Left renal pelvis (tissue), 4 donors: ENCODE measurements around the gene H1-8. TPM values are rescaled to one million over a fixed set of nuclear protein-coding genes. Genes with fewer than 3 reads are reported as not detected.
"Not testable (repeated sequence)": the region's sequence is repeated elsewhere in the genome, so short reads cannot be mapped to it uniquely, and the experiment has no call there.

Experiments used
- DNase-seq, 4 donors: peaks; one replicate each; pipeline ENCODE4 v3.0.0-alpha.2; 2013; ENCODE audit warnings: low read depth in 4 of 4, low spot score in 3 of 4
- polyA plus RNA-seq, 4 donors: library from polyadenylated mRNA; unstranded; fragments of 120-200 nt; gene quantifications; one replicate each; pipeline ENCODE4 v1.2.1, GENCODE V29; 2013; ENCODE audit not compliant: insufficient read length in 4 of 4

H1-8 gene
- not detected for polyA plus RNA-seq

DNA sequence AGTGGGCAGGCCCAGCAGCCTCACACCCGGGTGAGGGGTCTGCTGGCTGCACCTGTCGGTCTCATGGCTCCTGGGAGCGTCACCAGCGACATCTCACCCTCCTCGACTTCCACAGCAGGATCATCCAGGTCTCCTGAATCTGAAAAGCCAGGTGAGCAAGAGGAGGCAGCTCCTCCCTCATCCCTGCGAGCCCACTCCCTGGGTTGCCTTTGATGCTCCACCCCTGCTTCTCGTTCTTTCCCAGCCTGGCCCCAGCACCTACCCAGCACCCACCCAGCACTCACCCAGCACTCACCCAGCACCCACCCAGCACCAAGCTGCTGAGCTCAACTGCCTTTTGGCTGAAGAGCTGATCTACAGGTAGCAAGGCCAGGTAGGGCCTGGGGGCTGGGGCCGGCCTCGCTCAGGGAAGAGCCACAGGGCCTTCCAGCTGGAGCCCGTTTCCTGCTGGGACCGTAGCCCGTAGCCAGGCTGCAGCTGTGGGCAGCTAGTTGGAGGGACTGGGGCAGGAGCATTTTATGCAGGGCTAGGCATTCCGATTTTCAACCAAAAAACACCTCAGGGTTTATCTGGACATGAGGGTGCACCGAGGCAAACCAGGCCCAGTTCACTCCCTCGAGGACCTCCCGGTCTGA, at the start of gene H1-8:
TSS of gene H1-8 (plus strand) at position 20 of the 635 bp plus-strand sequence. CDS start at position 64, 44 bp downstream.
- DNase-seq: no peak

GRCh38 chr3:129493206-129493605, 49.8 kb upstream of the H1-8 start:
- no peak for DNase-seq

DNA sequence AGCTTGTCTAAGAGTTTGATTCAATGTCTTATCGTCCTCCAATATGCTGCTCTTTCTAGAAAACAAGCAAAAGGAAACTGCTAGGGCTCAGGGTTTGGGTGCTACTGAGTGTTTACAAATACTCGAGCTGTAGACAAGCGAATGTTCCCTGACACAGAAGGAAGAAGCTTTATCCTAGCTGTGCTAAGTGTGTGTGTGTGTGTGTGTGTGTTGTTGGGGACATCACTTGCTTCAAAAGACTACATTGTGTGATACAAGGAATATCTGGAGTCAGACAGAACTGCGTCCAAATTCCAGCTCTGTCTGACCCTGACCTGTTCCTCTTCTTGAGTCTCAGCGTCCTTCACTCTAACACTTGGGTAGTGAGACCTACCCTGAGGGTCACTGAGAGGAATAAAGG, 48.5 kb upstream of the H1-8 start:
- DNase-seq: not testable (repeated sequence)

DNA sequence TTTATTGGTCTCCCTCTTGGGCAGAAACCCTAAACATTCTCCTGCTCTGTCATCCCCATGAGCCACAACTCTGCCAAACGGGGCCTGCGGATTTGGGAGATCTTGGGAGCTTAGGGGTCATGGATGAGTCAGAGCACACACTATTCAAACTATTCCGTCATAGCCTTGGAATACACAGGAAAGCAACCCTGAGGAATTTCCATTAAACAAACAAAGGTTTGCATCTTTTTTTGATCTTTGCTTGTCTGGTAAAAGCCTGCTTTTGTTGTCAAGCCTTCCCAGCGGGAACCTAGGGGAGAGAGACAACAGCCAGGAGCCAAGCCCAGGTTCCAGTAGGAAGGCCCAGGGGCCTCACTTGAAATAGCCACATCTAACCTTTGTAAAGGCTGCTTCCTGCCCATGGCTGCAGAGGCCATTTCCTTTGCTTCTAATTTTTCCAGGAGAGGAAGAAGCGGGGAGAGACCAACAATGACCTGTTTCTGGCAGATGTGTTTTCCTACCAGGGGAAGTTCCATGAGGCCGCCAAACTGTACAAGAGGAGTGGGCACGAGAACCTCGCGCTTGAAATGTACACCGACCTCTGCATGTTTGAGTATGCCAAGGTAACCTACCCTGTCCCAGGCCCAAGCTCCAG, 47.9 kb upstream of the H1-8 start:
- DNase-seq: not testable (repeated sequence)

GRCh38 chr3:129497876-129498275, 45.1 kb upstream of the H1-8 start:
- not testable (repeated sequence) for DNase-seq

- DNase-seq: not testable (repeated sequence)
These were observed 44.1 kb upstream of the H1-8 start for GRCh38 chr3:129498603-129499488.

- DNase-seq: not testable (repeated sequence)
These were observed 43.2 kb upstream of the H1-8 start for GRCh38 chr3:129499604-129500333.

DNA sequence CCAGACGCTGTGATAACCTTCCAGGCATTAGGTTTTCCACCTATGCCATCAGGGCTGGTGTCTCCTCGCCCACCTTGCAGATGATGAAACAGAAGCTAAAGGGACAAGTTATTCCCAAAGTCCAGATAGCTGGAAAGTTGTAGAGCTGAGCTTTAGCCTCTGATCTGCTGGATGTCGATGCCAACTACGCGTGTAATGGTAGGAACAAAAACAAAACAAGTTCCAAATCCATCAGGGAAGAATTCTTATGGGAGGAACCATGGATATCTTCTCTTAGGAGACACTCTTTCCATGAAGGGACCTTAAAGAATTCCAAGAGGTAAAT, 42.7 kb upstream of the H1-8 start:
- DNase-seq: no peak

- DNase-seq: no peak
These were observed 41.3 kb upstream of the H1-8 start for GRCh38 chr3:129501630-129502029.

- DNase-seq: no peak
These were observed 40.1 kb upstream of the H1-8 start for GRCh38 chr3:129502641-129503408.

GRCh38 chr3:129503471-129504291, 39.3 kb upstream of the H1-8 start:
- DNase-seq: no peak

GRCh38 chr3:129504471-129505100, 38.4 kb upstream of the H1-8 start:
- DNase-seq: no peak

DNA sequence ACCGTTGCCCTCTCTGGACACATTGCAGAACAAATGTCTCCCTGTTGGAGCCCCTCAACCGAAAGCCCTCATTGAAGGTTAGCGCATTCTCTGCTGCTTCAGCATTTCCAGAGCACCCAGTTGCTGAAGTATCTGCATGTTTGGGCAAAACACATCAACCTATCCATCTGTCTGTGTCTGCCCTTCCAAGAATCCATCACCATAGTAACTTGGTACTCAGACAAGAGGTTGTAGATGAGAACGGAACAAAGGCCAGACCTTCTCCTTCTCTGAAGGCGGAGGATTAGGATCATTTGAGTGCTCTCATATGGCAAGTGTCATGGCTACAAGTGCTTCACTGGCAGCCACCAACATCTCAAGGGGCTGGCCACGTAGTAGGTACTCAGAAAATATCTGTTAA, 37.6 kb upstream of the H1-8 start:
- no peak for DNase-seq

GRCh38 chr3:129506231-129506742, 36.7 kb upstream of the H1-8 start:
- no peak for DNase-seq

- DNase-seq: no peak
These were observed 35.7 kb upstream of the H1-8 start for GRCh38 chr3:129507181-129507831.

DNA sequence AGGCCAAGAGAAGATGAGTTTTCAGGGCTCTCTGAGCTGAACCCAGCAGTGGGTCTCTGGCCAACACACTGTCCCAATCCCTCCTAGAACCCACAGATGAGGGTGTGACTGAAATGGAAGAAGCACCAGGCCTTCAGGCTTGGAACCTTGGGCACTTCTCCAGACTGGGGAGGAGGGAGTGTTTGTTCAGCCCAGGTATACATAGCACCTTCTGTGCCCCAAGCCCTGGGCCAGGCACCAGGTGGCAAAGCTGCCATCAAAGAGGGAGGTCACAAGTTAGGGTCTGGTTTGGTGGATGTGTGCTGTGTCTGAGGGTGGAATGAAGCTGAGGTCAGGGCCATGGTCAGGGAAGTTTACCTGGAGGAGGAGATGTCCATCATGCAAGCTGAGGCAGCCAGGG, 30.4 kb upstream of the H1-8 start:
- no peak for DNase-seq

DNA sequence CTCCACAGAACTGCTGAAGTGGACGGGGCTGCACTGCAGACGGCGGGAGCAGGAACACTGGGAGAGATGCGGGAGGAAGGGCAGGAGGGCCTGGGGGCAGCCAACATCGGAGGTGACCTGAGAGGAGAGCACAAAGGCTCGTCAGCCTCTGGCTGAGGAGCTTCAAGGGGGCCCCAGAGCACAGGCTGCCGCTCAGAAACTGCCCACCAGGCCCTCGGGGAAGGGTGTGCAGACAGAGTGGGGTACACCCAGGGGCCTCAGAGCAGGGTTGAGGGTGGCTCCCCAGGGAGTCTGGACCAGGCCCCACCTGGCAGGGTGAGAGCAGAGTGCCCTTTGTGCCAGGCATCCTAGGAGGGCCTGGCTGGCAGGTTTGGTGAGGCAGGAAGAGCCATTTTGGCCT, 29.3 kb upstream of the H1-8 start:
- no peak for DNase-seq

GRCh38 chr3:129514110-129514509, 28.9 kb upstream of the H1-8 start:
- no peak for DNase-seq
